ENCODE results near the gene ZFYVE27.

Gene ZFYVE27

DNA sequence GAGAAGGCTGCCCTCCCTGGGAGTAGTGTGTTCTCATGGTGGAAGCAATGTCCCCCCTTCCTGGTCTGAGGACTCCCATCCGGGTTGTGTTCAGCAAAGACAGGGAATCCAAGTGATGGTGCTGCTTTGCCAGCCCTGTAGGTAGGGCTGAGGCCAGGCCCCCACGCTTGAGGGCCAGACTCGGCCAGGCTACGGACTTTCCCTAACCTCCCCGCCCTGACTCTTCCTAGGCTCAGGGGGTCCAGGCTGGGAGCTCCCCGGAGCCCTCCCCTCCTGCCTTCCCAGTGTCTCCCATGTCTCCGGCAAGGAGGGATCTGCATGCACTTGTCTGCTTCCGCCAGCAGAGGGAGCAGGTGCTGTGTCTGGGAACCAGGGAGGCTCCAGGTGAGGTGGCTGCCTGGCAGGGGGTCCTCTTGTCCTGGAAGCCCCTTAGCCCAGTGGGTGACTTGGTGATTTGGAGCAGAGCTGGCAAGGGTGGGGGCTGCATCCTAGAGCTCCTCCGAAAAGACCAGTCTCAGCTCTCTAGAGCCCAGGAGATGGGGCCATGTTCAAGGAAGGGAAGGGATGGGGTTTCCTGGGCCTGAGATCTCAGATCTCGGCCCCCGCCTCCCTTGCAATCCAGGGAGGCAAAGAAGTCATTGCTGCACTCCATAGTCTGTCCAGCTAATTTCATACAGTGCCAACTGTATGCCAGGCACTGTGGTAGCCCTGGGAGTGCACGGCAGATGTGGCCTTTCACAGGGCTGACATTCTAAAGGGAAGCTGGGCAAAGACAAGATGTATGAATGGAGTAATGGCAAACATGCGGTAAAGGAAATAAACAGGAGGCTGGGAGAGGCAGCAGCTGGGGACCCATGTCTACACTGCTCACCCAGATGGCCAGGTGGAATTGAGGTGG, 55.1 kb downstream of the ZFYVE27 start:
- peak; percentile 76 for DNase-seq (ENCODE audit: low spot score)

DNA sequence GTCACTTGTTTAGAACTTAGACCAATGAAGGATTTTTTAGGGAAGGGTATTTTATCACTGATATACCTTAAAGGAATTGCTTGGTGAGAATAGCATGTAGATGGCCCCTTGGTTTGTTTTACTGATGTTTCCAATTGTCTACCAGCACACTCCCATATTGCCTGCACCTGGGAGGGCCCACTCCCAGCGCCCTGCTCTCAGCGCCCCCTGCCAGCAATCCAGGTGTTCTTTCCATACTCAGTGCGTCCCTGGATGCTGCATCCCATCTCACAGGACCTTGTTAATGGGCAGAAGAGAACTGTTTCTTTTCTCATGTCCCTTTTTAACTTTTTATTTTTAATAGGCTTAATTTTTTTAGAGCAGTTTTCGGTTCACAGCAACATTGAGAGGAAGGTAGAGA, 59.0 kb downstream of the ZFYVE27 start:
- no peak for DNase-seq (ENCODE audit: low spot score)

DNA sequence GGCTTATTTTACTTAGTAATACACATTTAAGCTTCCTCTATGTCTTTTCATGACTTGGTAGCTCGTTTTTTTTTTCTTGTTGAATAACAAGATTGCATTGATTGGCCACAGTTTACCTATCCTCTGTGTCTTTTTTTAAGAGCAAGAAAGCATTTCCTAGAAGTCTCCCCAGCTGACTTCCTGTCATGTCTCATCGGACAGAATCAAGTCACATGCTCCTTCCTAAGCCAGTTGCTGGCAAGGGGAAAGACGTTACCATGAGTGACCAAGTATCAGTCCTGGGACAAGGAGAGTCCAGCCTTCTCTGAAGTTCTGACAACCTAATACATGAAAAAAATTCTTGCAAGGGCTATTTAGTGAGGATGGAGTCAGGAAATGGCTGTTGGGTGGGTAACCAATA, 59.7 kb downstream of the ZFYVE27 start:
- DNase-seq (ENCODE audit: low spot score) = peak; percentile 74

DNA sequence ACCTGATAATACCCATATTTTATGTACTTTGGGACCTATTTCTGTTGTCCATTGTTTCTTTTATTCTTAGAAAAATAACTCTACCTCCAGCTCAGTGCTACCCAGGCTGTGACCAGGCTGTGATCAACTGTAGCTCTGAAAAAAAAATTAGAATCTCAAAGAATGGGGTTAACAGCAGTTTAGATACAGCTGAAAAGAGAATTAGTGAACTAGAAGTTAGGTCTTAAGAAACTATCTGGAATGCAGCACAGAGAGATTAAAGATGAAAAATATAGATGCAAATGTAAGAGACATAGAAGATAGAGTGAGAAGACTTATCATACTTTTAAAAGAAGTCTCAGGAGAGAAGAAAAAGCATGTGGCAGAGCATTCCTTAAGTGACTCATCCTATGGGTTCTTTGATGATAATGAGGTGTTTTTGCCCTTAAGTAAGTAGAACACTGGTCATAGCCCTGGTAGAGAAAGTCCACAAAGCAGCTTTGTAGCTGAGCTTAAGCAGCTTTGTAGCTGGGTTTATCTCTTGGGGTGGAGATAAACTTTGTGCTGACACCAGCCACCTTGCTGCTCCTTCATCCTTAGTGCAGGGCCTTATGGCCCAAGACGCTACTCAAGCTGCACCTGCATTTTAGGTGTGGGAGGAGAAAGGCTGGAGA, 62.2 kb downstream of the ZFYVE27 start:
- no peak for DNase-seq (ENCODE audit: low spot score)

DNA sequence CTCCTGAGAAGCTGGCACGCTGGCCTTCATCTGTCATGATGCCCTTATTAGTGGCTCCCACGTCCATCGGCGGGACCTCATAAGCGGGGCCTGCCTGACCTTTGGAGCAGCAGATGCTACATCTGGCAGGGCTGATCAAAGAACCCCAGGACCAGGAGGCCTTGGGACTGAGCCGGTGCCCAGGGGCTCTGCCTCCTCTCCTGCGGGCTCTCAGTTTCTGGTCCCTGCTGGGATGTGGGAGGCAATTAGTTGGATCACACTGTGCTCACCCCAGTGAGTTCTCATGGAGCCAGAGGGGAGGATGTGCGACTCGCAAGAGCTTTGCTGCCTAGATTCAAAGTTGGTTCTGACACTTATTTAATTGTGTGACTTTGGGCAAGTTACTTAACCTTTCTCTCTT, 63.5 kb downstream of the ZFYVE27 start:
- DNase-seq (ENCODE audit: low spot score) = no peak

DNA sequence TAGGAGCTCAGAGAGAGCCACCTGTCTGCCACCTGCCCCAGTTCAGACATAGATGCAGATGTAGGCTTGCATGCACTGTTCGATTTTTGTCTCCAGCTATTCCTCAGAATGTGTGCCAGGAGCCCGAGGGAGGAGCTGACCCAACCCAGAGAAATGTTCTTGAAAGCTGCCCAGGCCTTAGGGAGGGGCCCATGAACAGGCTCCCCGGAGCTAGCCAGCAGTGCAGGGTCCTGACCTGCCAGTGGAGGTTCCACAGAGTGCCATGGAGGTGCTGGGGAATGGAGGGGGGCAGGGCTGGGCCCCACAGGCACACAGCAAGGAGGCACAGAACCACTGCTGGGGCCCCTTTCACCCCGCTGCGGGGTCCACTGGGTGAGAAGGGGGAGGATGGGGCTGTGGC, 64.5 kb downstream of the ZFYVE27 start:
- DNase-seq (ENCODE audit: low spot score) = no peak

DNA sequence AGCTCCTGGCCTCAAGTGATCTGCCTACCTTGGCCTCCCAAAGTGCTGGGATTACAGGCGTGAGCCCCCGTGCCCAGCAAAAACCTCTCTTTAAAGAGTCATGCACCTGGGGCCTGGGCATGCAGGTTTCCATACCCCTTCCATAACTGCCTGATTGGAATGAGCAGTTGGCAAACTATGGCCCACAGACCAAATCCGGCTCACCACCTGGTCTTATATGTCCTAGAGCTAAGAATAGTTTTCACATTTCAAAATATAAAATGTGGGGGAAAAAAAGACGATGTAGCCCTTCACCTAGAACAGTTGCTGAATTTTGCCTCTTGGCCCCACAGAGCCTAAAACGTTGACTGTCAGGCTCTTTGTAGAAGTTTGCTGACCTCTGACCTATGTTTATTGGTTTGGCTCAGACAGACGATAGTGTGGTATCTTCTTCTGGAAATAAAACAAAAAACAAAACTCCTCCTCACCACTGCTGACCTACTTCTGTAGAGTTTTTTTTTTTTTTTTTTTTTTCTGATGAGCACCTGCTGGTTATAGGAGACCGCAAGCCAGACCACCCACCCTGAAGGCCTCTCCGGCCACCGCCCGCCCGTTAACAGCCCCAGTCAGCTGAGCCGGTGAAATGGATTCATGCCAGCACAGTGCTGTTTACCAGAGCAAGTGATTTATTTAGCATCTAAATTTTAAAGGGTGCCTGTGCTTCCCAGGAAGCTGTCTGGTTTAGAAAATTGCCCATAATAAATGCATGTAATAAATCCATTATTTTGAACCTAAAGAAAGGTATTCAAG, 68.4 kb downstream of the ZFYVE27 start:
- no peak for DNase-seq (ENCODE audit: low spot score)

DNA sequence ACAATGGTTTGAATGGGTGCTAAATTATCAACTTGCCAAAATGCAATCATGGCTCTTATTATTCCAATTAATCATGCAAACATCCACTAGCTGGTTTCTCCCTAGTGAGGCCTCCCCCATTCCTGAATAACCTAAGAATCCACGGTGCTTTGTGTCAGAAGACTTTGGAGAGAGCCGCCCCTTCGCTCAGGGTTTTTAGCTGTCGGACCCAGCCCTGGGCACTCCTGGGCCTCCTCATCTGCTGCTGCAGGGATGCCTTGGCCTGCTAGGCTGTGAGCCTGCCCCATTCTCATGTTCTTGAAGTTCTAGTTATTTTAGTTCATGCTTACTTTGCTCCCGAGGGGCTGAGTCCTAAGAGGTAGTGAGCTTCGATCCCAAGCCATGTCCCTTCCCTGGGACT, 69.0 kb downstream of the ZFYVE27 start:
- DNase-seq (ENCODE audit: low spot score) = no peak

DNA sequence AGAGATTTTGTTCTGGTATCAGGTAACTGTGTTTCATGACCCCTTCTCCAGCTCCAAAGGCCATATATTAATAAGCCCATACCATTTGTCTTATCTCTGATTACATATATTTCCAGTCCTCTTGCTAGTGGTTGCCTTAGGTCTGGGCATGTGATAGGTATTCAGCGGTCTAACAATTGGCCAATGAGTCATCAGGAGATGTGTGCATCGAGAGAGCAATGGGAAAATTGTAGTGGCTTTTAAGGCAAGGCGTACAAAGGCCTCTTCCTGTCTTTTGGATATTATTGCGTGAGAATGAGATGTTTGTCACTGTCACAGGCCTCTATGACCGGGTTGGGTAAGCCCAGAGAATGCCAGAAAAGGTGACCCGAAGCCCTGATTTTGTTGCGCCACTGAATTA, 73.5 kb downstream of the ZFYVE27 start:
- no peak for DNase-seq (ENCODE audit: low spot score)

Data from CD4-positive, alpha-beta T cell treated with Interleukin-15 for 4 hours (primary cell).